ENCODE data around the gene PSME3IP1. TPM values are rescaled to one million over a fixed set of nuclear protein-coding genes. Genes with fewer than 3 reads are reported as not detected.
"Not testable (repeated sequence)": the region's sequence is repeated elsewhere in the genome, so short reads cannot be mapped to it uniquely, and the experiment has no call there.

PSME3IP1 gene
- total RNA-seq, 1 donor from 2014 or later = 59.0 TPM

- DNase-seq (no peak), ATAC-seq (no peak)
- intact Hi-C loops (cut with micrococcal nuclease) = no loop called here
These were observed 16.5 kb upstream of the PSME3IP1 start for GRCh38 chr16:57202095-57202886.

DNA sequence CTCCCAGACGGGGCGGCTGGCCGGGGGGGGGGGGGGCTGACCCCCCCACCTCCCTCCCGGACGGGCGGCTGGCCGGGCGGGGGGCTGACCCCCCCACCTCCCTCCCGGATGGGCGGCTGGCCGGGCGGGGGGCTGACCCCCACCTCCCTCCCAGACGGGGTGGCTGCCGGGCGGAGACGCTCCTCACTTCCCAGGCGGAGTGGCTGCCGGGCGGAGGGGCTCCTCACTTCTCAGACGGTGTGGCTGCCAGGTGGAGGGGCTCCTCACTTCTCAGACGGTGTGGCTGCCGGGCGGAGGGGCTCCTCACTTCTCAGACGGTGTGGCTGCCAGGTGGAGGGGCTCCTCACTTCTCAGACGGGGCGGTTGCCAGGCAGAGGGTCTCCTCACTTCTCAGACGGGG, 15.1 kb upstream of the PSME3IP1 start:
- intact Hi-C loops (cut with micrococcal nuclease); ATAC-seq; DNase-seq: not testable (repeated sequence)

DNA sequence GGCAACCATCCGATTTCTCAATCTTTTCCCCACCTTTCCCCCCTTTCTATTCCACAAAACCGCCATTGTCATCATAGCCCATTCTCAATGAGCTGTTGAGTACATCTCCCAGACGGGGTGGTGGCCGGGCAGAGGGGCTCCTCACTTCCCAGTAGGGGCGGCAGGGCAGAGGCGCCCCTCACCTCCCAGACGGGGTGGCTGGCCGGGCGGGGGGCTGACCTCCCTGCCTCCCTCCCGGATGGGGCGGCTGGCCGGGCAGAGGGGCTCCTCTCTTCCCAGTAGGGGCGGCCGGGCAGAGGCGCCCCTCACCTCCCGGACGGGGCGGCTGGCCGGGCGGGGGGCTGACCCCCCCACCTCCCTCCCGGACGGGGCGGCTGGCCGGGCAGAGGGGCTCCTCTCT, 14.5 kb upstream of the PSME3IP1 start:
- ATAC-seq; intact Hi-C loops (cut with micrococcal nuclease); DNase-seq: not testable (repeated sequence)

DNA sequence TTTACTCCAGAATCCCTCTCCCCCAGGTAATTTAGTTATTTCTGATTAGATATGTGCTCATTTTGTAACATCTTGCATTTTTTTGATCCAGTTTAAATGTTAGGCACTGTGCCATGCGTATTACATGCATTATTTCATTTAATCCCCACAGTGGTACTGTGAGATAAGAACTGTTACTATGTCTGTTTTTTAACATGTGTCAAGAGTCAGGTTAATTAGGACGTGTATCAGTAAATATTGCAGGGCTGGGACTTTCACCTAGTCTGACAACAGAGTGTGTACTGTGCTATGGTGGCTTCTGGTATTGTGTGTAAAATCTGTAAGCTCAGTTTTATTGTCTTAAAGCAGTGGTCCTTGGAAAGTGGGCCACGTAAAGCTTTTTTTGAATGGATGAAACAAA, 10.9 kb upstream of the PSME3IP1 start:
- intact Hi-C loops (cut with micrococcal nuclease) = no loop called here
- DNase-seq (no peak), ATAC-seq (no peak)

GRCh38 chr16:57196286-57196685, 10.4 kb upstream of the PSME3IP1 start:
- intact Hi-C loops (cut with micrococcal nuclease) = no loop called here
- no peak for ATAC-seq
- DNase-seq = no peak

DNA sequence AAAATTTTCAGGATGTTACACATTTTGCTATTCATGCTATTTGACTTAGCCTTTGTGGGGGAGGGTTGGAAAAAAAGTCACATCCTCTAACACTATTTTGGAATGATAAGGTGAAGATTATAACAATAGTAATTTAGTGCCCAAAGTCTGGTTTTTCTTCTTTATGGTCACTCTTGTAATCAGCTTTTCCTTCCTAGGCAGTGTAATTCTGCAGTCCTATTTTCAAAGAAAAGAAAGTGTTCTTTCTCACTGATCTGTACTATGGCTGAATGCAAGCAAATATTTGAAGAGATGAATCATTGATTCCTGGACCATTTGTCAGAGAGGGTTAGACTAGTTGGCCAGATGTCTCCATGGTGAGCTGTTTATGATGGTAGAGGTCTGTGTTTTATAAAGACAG, 8.7 kb upstream of the PSME3IP1 start:
- intact Hi-C loops (cut with micrococcal nuclease) = no loop called here
- ATAC-seq = peak; percentile 23
- no peak for DNase-seq

DNA sequence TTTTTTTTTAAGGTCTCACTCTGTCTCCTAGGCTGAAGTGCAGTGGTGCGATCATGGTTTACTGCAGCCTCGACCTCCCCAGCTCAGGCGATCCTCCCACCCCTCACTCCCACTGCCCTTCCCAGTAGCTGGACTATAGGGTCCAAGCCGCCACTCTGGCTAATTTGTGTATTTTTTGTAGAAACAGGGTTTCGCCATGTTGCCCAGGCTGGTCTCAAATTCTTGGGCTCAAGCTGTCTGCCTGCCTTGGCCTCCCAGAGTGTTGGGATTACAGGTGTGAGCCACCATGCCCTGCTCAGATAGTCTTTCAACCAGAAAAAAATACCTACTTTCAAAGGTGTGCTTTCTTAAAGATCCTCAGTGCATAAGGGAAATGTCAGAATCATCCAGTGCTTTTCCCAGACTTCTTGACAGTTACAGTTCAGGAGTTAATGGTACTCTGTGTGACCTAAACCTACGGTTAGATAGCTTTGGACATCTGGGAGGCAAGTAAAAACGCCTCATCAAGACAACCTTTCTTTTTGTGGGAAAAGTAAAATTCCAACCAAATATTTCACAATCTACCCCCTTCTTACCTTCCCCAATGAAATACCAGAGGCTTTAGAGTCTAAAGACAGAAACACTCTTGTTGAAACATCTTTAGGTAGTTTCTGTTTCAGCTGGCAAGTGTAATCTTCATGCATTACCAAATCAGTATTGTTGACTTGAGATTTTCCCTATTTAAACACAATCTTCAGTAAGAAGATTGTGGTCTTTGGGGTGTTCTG, 7.1 kb upstream of the PSME3IP1 start:
- ATAC-seq (no peak), DNase-seq (no peak)
- intact Hi-C loops (cut with micrococcal nuclease) = no loop called here

- intact Hi-C loops (cut with micrococcal nuclease) = no loop called here
- DNase-seq (no peak), ATAC-seq (no peak)
These were observed 6.3 kb upstream of the PSME3IP1 start for GRCh38 chr16:57192146-57192545.

- intact Hi-C loops (cut with micrococcal nuclease) = no loop called here
- DNase-seq = no peak
- ATAC-seq = no peak
These were observed 5.3 kb upstream of the PSME3IP1 start for GRCh38 chr16:57191056-57191571.

GRCh38 chr16:57190136-57190535, 4.3 kb upstream of the PSME3IP1 start:
- no peak for ATAC-seq
- no peak for DNase-seq
- intact Hi-C loops (cut with micrococcal nuclease) = no loop called here

DNA sequence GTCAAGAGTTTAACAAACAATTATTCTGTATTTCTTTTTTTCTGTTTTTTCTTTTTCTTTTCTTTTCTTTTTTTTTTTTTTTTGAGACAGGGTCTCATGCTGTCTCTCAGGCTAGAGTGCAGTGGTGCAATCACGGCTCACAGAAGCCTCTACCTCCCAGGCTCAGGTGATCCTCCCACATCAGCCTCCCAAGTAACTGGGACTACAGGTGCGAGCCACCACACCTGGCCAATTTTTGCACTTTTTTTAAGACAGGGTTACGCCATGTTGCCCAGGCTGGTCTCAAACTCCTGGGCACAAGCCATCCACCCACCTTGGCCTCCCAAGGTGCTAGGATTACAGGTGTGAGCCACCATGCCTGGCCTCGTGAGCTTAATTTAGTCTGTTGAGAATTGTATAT, 3.7 kb upstream of the PSME3IP1 start:
- DNase-seq; intact Hi-C loops (cut with micrococcal nuclease); ATAC-seq: not testable (repeated sequence)

DNA sequence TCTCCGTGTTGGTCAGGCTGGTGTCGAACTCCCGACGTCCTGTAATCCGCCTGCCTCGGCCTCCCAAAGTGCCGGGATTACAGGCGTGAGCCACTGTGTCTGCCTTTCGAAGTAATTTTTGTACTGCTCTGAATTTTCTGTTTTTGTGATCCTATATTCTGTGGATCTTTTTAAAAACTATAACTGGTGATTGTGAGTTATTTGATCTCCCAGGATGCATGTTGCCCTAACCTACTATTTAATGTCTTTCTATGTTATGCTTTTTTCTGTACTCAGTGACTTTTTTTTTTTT, 2.8 kb upstream of the PSME3IP1 start:
- DNase-seq (no peak), ATAC-seq (no peak)
- intact Hi-C loops (cut with micrococcal nuclease) = no loop called here

DNA sequence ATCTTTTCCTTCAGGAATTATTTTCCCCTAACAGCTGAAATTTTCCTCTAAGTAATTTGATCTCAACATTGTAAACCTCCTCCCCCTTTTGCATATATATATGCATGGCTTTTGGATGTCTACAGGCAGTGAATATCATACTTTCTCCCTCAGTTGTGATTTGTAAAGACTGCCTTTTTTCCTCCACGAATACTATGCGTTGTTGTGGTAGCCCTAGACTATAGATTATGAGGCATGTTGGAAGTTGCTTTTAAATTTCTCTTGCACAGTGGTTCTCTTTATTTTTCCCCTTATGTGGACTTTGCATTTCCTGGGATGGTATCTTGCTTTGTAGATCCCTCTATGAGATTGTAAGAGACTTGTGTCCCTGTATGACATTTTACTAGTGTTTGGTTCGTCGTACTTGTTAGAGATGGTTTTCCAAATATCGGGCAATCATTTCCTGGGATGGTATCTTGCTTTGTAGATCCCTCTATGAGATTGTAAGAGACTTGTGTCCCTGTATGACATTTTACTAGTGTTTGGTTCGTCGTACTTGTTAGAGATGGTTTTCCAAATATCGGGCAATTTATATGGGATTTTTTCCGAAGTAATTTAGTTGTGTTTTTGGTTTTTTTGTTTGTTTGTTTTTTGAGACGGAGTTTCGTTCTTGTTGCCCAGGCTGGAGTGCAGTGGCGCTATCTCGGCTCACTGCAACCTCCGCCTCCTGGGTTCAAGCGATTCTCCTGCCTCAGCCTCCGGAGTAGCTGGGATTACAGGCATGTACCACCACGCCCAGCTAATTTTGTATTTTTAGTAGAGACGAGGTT, 2.3 kb upstream of the PSME3IP1 start:
- ATAC-seq; DNase-seq; intact Hi-C loops (cut with micrococcal nuclease): not testable (repeated sequence)

- peak; percentile 4 for ATAC-seq
- DNase-seq = no peak
- intact Hi-C loops (cut with micrococcal nuclease) = no loop called here
These were observed 1.3 kb upstream of the PSME3IP1 start for GRCh38 chr16:57186872-57187854.

DNA sequence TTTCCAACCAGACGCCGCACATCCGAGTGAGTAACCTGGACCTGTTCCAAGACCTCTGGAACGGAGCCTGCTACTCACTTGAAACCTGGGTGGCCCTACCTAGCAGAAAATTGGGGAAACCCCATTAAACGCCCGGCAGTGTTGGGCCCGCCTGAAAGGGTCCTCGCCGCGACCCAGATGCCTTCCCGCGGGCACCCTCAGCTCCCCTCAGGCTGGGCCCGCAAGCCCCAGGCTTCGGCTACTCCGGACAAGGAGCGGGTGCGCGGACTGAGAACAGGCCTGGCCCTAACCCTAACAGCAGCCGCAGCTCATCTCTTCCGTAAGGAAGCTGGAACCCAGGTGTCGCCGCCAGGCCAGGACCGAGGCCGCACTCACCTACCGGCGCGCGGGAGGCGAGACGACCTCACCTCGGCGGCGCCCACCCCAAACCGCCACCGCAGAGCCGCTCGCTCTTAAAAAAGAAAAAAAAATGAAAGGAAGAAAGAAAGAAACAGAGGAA, 344 bp downstream of the PSME3IP1 start:
- ATAC-seq (peak; percentile 23), DNase-seq (no peak)
- intact Hi-C loops (cut with micrococcal nuclease) = no loop called here

DNA sequence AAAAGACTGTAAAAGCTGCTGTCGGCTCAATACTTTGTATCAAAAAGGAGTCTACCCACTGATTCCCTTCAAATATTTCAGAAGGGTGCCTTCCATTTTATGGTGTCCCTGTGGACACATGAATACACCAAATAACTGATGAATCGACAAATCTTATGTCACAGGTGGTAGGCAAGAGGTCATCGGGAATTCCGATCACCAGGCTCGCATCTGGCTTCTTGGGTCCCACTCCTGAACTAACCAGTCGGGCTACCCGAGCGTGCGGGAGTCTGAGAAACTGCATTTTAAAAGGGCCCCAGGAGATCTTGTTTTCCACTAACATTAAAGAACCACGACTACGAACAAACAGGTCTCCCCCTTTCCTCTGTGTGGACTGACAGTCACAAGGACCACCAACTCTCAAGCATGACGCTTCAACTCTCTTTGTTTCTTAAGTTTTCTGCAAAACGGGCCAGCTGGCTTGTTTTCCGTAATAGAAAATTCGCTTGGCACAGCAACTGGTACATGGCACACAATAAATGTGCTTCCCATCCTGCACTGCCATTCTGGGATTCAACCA, 873 bp downstream of the PSME3IP1 start:
- intact Hi-C loops (cut with micrococcal nuclease) = no loop called here
- no peak for ATAC-seq
- DNase-seq = no peak

DNA sequence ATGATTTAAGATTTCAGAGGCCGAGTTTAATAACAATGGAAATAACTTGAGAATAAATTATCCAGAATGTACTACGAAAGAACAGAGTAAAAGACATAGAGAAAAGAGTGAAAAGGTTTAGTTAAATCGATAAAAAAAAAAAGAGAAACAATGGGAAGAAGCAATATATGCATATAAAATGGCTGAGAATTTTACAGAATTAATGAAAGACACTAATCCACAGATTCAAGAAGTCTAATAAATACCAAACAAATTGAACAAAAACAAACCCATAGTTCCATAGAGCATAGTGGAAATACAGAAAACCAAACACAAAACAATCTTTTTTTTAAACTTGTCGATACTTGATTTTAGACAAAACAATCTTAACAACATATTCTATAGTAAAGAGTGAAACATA, 1.7 kb downstream of the PSME3IP1 start:
- DNase-seq = no peak
- ATAC-seq = no peak
- intact Hi-C loops (cut with micrococcal nuclease) = no loop called here

GRCh38 chr16:57179215-57179828, 6.5 kb downstream of the PSME3IP1 start:
- DNase-seq (no peak), ATAC-seq (no peak)
- intact Hi-C loops (cut with micrococcal nuclease) = no loop called here
